Glutamatergic neuron (in vitro differentiated cells): ENCODE measurements around the gene EHF. TPM values are rescaled to one million over a fixed set of nuclear protein-coding genes. Genes with fewer than 3 reads are reported as not detected.

Source experiments
- DNase-seq: peaks from one replicate; pipeline ENCODE4 v3.0.0; 2022
- H3K27ac Mint-ChIP-seq: one replicate; pipeline ENCODE4 v1.8.0; 2020; ENCODE audit warnings: mild to moderate bottlenecking, mixed read lengths, inconsistent platforms; ENCODE audit not compliant: unreplicated experiment
- H3K27me3 Mint-ChIP-seq: one replicate; pipeline ENCODE4 v1.8.0; 2020; ENCODE audit warnings: mild to moderate bottlenecking, moderate library complexity, mixed read lengths, inconsistent platforms; ENCODE audit not compliant: unreplicated experiment
- H3K36me3 Mint-ChIP-seq: one replicate; pipeline ENCODE4 v1.8.0; 2020; ENCODE audit warnings: mild to moderate bottlenecking, mixed read lengths, inconsistent platforms; ENCODE audit not compliant: unreplicated experiment
- H3K4me1 Mint-ChIP-seq: one replicate; pipeline ENCODE4 v1.8.0; 2020; ENCODE audit warnings: mild to moderate bottlenecking, low read depth, mixed read lengths, inconsistent platforms; ENCODE audit not compliant: unreplicated experiment
- H3K4me3 Mint-ChIP-seq: one replicate; pipeline ENCODE4 v1.8.0; 2020; ENCODE audit warnings: mild to moderate bottlenecking, mixed read lengths, inconsistent platforms; ENCODE audit not compliant: unreplicated experiment
- H3K9me3 Mint-ChIP-seq: one replicate; pipeline ENCODE4 v1.8.0; 2020; ENCODE audit warnings: mild to moderate bottlenecking, moderate library complexity, mixed read lengths, inconsistent platforms; ENCODE audit not compliant: unreplicated experiment
- total RNA-seq: library from RNA; stranded (reverse); fragmentation: NEBNext Ultra II Directional; extraction: Animal tissue kit (Norgen Biotek cat#: 25700); gene quantifications from one replicate; pipeline ENCODE4 v1.2.1, GENCODE V29; 2021; ENCODE audit not compliant: unreplicated experiment
- TF ChIP-seq, protein P1 (sequence below): fragments of 200-600 bp; sonication (generic); IDR thresholded peaks from one replicate; pipeline ENCODE4 v1.5.0; 2021; ENCODE audit not compliant: partially characterized antibody, unreplicated experiment

The EHF gene
- total RNA-seq, 1 donor from 2014 or later, result not detected

DNA sequence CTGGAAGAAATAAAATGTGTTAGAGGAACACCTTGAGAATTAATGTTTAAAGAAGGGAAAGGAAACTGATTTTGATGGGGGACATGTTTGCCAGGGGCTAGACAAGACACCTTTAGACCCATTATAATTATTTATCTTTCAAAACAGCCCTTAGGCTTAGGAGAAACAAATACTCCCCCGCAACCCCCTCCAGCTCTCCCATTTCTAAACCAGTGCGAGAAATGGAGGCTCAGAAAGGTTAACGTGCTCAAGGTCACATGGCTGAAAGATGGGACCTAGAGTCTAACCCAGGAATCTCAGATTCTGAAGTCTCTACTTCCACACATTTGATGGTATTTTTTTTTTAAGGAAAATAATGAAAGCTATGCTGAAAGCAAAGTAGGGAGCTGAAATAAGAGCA lies 18.0 kb downstream of the EHF start:
- no peaks in the 10 kb centered on the region for H3K9me3 Mint-ChIP-seq
- H3K4me3 Mint-ChIP-seq, result no peak overlapping the region
- no peak overlapping the region for H3K27ac Mint-ChIP-seq
- DNase-seq, result no peak
- no peaks in the 10 kb centered on the region for H3K36me3 Mint-ChIP-seq
- TF ChIP-seq, protein P1, sequence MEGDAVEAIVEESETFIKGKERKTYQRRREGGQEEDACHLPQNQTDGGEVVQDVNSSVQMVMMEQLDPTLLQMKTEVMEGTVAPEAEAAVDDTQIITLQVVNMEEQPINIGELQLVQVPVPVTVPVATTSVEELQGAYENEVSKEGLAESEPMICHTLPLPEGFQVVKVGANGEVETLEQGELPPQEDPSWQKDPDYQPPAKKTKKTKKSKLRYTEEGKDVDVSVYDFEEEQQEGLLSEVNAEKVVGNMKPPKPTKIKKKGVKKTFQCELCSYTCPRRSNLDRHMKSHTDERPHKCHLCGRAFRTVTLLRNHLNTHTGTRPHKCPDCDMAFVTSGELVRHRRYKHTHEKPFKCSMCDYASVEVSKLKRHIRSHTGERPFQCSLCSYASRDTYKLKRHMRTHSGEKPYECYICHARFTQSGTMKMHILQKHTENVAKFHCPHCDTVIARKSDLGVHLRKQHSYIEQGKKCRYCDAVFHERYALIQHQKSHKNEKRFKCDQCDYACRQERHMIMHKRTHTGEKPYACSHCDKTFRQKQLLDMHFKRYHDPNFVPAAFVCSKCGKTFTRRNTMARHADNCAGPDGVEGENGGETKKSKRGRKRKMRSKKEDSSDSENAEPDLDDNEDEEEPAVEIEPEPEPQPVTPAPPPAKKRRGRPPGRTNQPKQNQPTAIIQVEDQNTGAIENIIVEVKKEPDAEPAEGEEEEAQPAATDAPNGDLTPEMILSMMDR, result no peak
- no peaks in the 10 kb centered on the region for H3K4me1 Mint-ChIP-seq
- H3K27me3 Mint-ChIP-seq, result peaks cover 2% of the 10 kb centered on the region

DNA sequence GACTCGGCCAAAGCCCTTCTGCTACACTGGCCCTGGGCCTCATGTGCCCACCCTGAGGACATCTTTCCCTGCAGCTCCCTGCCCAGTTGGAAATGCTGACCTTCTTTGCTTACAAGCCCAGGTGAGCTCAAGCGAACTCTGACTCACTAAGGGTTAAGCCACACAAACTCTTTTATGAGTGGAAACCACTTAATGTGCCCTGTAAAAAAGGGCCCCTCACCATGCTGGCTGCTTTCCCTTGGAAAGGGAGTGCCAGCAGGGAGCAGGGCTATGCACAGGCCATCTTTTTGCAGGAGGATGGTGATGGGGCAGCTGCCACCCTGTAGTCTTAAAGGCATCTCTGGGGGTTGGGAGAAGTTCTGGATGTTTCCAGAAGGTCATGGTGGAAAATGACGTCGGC lies 18.7 kb downstream of the EHF start:
- Mint-ChIP-seq H3K4me1 (no peaks in the 10 kb centered on the region), H3K36me3 (no peaks in the 10 kb centered on the region), H3K27me3 (peaks cover 2% of the 10 kb centered on the region), H3K9me3 (no peaks in the 10 kb centered on the region), H3K4me3 (no peak overlapping the region), H3K27ac (no peak overlapping the region)
- DNase-seq, result no peak
- TF ChIP-seq, protein P1, result no peak

DNA sequence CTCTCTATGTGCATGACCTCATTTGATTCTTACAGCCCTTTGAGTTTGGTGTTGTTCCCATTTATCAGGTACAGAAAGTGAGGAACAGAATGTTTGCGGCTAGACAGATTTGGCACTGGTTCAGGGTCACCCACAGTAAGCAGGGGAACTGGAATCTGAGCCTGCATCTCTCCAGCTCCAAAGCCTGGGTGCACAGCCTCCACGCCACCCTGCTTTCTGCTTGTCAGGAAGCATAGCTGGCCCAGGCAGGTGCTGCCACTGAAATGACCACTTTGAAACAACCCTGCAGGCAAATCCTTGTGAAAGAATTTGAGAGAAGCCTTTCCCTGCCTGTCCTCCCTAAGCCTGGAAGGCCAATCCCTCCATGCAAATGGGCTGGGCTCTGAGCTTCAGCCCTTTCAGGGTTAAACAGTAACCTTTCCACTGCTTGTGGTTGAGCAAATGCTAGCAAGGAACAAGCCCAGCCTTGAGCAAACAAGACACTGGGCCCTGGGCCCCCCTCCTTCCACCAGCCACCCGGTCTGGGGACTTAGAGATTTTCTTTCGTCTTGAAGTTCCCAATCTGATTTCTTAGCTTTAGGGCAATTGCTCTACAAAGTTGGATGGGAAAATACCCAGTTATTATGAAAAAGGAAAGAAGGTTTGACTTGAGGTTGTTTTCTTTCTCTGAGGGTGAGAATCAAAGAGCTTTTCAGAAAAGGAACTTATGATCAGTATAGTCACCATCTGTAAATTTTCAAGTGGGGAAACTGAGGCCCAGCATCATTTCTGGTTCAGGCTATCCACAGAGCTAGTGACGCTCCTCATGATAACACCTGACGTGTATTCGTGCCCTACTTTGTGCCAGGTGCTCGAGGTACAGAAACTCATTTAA lies 19.4 kb downstream of the EHF start:
- no peak overlapping the region for H3K27ac Mint-ChIP-seq

DNA sequence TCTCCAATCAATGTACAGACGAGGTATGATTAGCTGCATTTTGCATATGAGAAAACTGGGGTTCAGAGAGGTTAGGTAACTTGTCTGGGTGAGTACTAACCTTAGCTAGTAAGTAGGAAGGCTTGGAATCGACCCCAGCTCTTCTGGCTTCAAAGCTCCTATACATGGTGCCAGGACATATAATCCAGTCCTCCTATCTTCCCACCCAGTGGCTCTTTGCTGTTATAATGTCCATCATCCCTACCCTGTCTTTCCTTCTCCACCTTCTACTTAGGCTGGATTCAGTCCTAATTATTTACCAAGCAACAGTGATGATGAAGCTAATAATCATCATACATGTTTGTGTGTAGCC lies 20.0 kb downstream of the EHF start:
- H3K4me3 Mint-ChIP-seq, result no peak overlapping the region
- TF ChIP-seq, protein P1, result no peak
- H3K4me1 Mint-ChIP-seq, result no peaks in the 10 kb centered on the region

More for the DNA sequence above, 19.4 kb downstream of the EHF start:
- H3K27me3 Mint-ChIP-seq, result peaks cover 2% of the 10 kb centered on the region
- DNase-seq, result no peak
- H3K4me3 Mint-ChIP-seq, result no peak overlapping the region
- TF ChIP-seq, protein P1, result no peak
- no peaks in the 10 kb centered on the region for H3K36me3 Mint-ChIP-seq
- no peaks in the 10 kb centered on the region for H3K9me3 Mint-ChIP-seq
- H3K4me1 Mint-ChIP-seq, result no peaks in the 10 kb centered on the region

DNA sequence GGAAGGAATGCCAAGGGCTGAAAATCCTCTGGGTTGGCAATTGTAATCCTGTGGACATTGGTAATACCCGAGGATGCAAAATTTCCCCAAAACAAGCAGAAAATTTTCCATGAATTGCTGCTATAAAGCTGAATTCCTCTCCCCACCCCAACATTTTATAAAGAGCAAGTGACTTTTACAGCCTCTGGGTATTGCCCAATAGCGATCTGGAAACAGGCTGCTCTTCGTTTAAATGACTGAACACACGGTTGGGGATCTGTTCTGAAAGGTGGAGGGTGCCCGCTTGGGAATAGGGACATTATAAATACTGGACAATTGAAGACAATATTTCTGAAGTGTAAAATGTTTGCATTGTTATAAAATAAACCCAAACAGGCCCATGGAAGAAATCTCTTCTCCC lies 20.6 kb downstream of the EHF start:
- Mint-ChIP-seq H3K9me3 (no peaks in the 10 kb centered on the region), H3K4me1 (no peaks in the 10 kb centered on the region), H3K36me3 (no peaks in the 10 kb centered on the region), H3K4me3 (no peak overlapping the region), H3K27me3 (peaks cover 2% of the 10 kb centered on the region), H3K27ac (no peak overlapping the region)
- TF ChIP-seq, protein P1, result no peak
- no peak for DNase-seq

More for the DNA sequence above, 20.0 kb downstream of the EHF start:
- Mint-ChIP-seq H3K27ac (no peak overlapping the region), H3K27me3 (peaks cover 2% of the 10 kb centered on the region), H3K9me3 (no peaks in the 10 kb centered on the region), H3K36me3 (no peaks in the 10 kb centered on the region)
- DNase-seq, result no peak
